Erythroblast (primary cell): Measurements from ENCODE around the gene RLN1.

ENCODE experiments used
- GATA1 ChIP-seq: IDR thresholded peaks from 2 replicates; pipeline ENCODE4 v1.6.1; 2011; ENCODE audit warnings: low read depth, mild to moderate bottlenecking, control low read depth, low read length, moderate library complexity
- POLR2A ChIP-seq: IDR thresholded peaks from 2 replicates; pipeline ENCODE4 v1.6.1; 2011; ENCODE audit warnings: mild to moderate bottlenecking, low read length

- TF ChIP-seq POLR2A (no peak), GATA1 (no peak)
Observed at GRCh38 chr9:5375091-5375490, 35.4 kb upstream of the RLN1 start.
